Astrocyte (in vitro differentiated cells and primary cell): ENCODE measurements around the gene CHAT. TPM values are rescaled to one million over a fixed set of nuclear protein-coding genes. Genes with fewer than 3 reads are reported as not detected.

Source experiments
- DNase-seq: peaks from one replicate; pipeline ENCODE4 v3.0.0-alpha.2; 2010; ENCODE audit warnings: low read depth
- FAIRE-seq: peaks from 2 replicates; lab custom pipeline; 2011; peaks lifted over from hg19 to GRCh38; lab: Jason Lieb, UNC
- H2AFZ ChIP-seq: 2 replicates; pipeline ENCODE4 v1.6.0; 2012; ENCODE audit warnings: low read depth, low read length, inconsistent platforms
- H3K27ac ChIP-seq: 2 replicates; pipeline ENCODE4 v1.5.1; 2011; ENCODE audit warnings: low read depth, low read length, inconsistent platforms
- H3K27me3 ChIP-seq: 2 replicates; pipeline ENCODE4 v1.6.0; 2011; ENCODE audit warnings: low read length, inconsistent platforms; ENCODE audit not compliant: insufficient read depth
- H3K36me3 ChIP-seq: 2 replicates; pipeline ENCODE4 v1.5.1; 2011; ENCODE audit warnings: low read length, inconsistent platforms; ENCODE audit not compliant: insufficient read depth
- H3K4me1 ChIP-seq: 2 replicates; pipeline ENCODE4 v1.5.1; 2011; ENCODE audit warnings: low read length, inconsistent platforms; ENCODE audit not compliant: insufficient read depth
- H3K4me2 ChIP-seq: 2 replicates; pipeline ENCODE4 v1.6.0; 2012; ENCODE audit warnings: low read length, inconsistent platforms
- H3K4me3 ChIP-seq: 2 replicates; pipeline ENCODE4 v1.5.1; 2011; ENCODE audit warnings: low read depth, mild to moderate bottlenecking, low read length, inconsistent platforms; ENCODE audit not compliant: insufficient read depth
- H3K79me2 ChIP-seq: 2 replicates; pipeline ENCODE4 v1.6.0; 2012; ENCODE audit warnings: mild to moderate bottlenecking, low read length, inconsistent platforms; ENCODE audit not compliant: insufficient read depth
- H3K9ac ChIP-seq: 2 replicates; pipeline ENCODE4 v1.6.0; 2012; ENCODE audit warnings: mild to moderate bottlenecking, low read length, inconsistent platforms
- H3K9me3 ChIP-seq: 2 replicates; pipeline ENCODE4 v1.5.1; 2012; ENCODE audit warnings: low read depth, mild to moderate bottlenecking, low read length, inconsistent platforms; ENCODE audit not compliant: insufficient read depth
- H4K20me1 ChIP-seq: 2 replicates; pipeline ENCODE4 v1.6.0; 2012; ENCODE audit warnings: low read length, inconsistent platforms; ENCODE audit not compliant: insufficient read depth
- H3K27ac Mint-ChIP-seq: one replicate; pipeline ENCODE4 v1.8.0; 2021; ENCODE audit warnings: mild to moderate bottlenecking, mixed read lengths; ENCODE audit not compliant: unreplicated experiment
- H3K27me3 Mint-ChIP-seq: one replicate; pipeline ENCODE4 v1.8.0; 2021; ENCODE audit warnings: low read depth, mixed read lengths; ENCODE audit not compliant: unreplicated experiment
- H3K36me3 Mint-ChIP-seq: one replicate; pipeline ENCODE4 v1.8.0; 2021; ENCODE audit warnings: low read depth, mixed read lengths; ENCODE audit not compliant: unreplicated experiment
- H3K4me1 Mint-ChIP-seq: one replicate; pipeline ENCODE4 v1.8.0; 2021; ENCODE audit warnings: low read depth, mixed read lengths; ENCODE audit not compliant: unreplicated experiment
- H3K4me3 Mint-ChIP-seq: one replicate; pipeline ENCODE4 v1.8.0; 2021; ENCODE audit warnings: mild to moderate bottlenecking, moderate library complexity, mixed read lengths; ENCODE audit not compliant: unreplicated experiment
- H3K9me3 Mint-ChIP-seq: one replicate; pipeline ENCODE4 v1.8.0; 2021; ENCODE audit warnings: mild to moderate bottlenecking, mixed read lengths; ENCODE audit not compliant: unreplicated experiment
- CTCF ChIP-seq: IDR thresholded peaks from 2 replicates; pipeline ENCODE4 v1.5.1; 2011; ENCODE audit warnings: low read depth, mild to moderate bottlenecking, inconsistent platforms, low read length, moderate library complexity; ENCODE audit not compliant: insufficient read depth
- EZH2 ChIP-seq: IDR thresholded peaks from 2 replicates; pipeline ENCODE4 v1.6.1; 2012; ENCODE audit warnings: mild to moderate bottlenecking, low read length, inconsistent platforms; ENCODE audit not compliant: insufficient read depth
- total RNA-seq: library from RNA; stranded (reverse); gene quantifications from 2 replicates; pipeline ENCODE4 v1.2.1, GENCODE V29; 2021

Gene CHAT
- total RNA-seq, 1 donor from 2014 or later: 1.00 TPM

GRCh38 chr10:49611816-49612512 lies 1.9 kb upstream of the CHAT start:
- Histone ChIP-seq H3K36me3 (no peaks in the 10 kb centered on the region), H3K4me2 (no peak overlapping the region), H3K9ac (no peak overlapping the region), H3K27ac (no peak overlapping the region), H4K20me1 (no peaks in the 10 kb centered on the region), H3K4me1 (peaks cover 7% of the 10 kb centered on the region), H2AFZ (no peak overlapping the region), H3K4me3 (no peak overlapping the region), H3K9me3 (peaks cover 8% of the 10 kb centered on the region), H3K79me2 (no peaks in the 10 kb centered on the region), H3K27me3 (peaks cover 68% of the 10 kb centered on the region)
- FAIRE-seq: no peak
- Mint-ChIP-seq H3K4me3 (peak overlapping the region; percentile 35), H3K36me3 (peaks cover 8% of the 10 kb centered on the region), H3K9me3 (peaks cover 32% of the 10 kb centered on the region), H3K4me1 (no peaks in the 10 kb centered on the region), H3K27me3 (peaks cover 74% of the 10 kb centered on the region), H3K27ac (peak overlapping the region; percentile 90)
- TF ChIP-seq CTCF: no peak
- TF ChIP-seq EZH2: peak; percentile 20
- DNase-seq: no peak

GRCh38 chr10:49612513-49613164 lies 1.2 kb upstream of the CHAT start:
- H3K9ac ChIP-seq: no peak overlapping the region
- H3K79me2 ChIP-seq: no peaks in the 10 kb centered on the region
- H3K4me3 ChIP-seq: no peak overlapping the region
- H3K4me2 ChIP-seq: no peak overlapping the region
- FAIRE-seq: no peak
- H4K20me1 ChIP-seq: no peaks in the 10 kb centered on the region
- Mint-ChIP-seq H3K27ac (peak overlapping the region; percentile 90), H3K36me3 (peaks cover 8% of the 10 kb centered on the region), H3K27me3 (peaks cover 74% of the 10 kb centered on the region), H3K9me3 (peaks cover 28% of the 10 kb centered on the region), H3K4me1 (peaks cover 2% of the 10 kb centered on the region), H3K4me3 (no peak overlapping the region)
- TF ChIP-seq EZH2 (peak; percentile 10), CTCF (no peak)
- peaks cover 66% of the 10 kb centered on the region for H3K27me3 ChIP-seq
- no peak overlapping the region for H3K27ac ChIP-seq
- no peaks in the 10 kb centered on the region for H3K36me3 ChIP-seq
- no peak for DNase-seq
- peaks cover 7% of the 10 kb centered on the region for H3K4me1 ChIP-seq
- H3K9me3 ChIP-seq: peaks cover 8% of the 10 kb centered on the region
- no peak overlapping the region for H2AFZ ChIP-seq
